ENCODE measurements around the gene PHLDA3.
"Not testable (repeated sequence)": the region's sequence is repeated elsewhere in the genome, so short reads cannot be mapped to it uniquely, and the experiment has no call there.

The PHLDA3 gene

GRCh38 chr1:201493757-201494617, 25.0 kb upstream of the PHLDA3 start:
- Histone ChIP-seq H3K27me3 (no peaks in the 10 kb centered on the region), H3K36me3 (peaks cover 34% of the 10 kb centered on the region), H3K4me1 (ENCODE audit: control insufficient read depth in 1 of 2, insufficient read depth in 1 of 2, low read depth in 1 of 2, low read length in 1 of 2) (peaks cover 19 to 25% of the 10 kb centered on the region in 2 experiments), H3K4me3 (ENCODE audit: low read depth in 1 of 2, low read length in 1 of 2) (no peak overlapping the region), H3K9me3 (no peaks in the 10 kb centered on the region), H3K27ac (no peak overlapping the region)
- TF ChIP-seq CTCF (IDR thresholded peaks at IDR 0.05), result no peak

- H3K27ac ChIP-seq; H3K9me3 ChIP-seq; H3K27me3 ChIP-seq; H3K4me3 ChIP-seq (ENCODE audit: low read depth in 1 of 2, low read length in 1 of 2): not testable (repeated sequence)
- peaks cover 43% of the 10 kb centered on the region for H3K36me3 ChIP-seq
- H3K4me1 ChIP-seq (ENCODE audit: control insufficient read depth in 1 of 2, insufficient read depth in 1 of 2, low read depth in 1 of 2, low read length in 1 of 2), result peaks cover 19 to 26% of the 10 kb centered on the region in 2 experiments
Measured at GRCh38 chr1:201493026-201493656, 24.2 kb upstream of the PHLDA3 start.

GRCh38 chr1:201491896-201492511, 23.0 kb upstream of the PHLDA3 start:
- Histone ChIP-seq H3K4me3 (ENCODE audit: low read depth in 1 of 2, low read length in 1 of 2) (no peak overlapping the region), H3K27me3 (no peaks in the 10 kb centered on the region), H3K4me1 (ENCODE audit: control insufficient read depth in 1 of 2, insufficient read depth in 1 of 2, low read depth in 1 of 2, low read length in 1 of 2) (peaks cover 19 to 26% of the 10 kb centered on the region in 2 experiments), H3K9me3 (no peaks in the 10 kb centered on the region), H3K36me3 (peaks cover 54% of the 10 kb centered on the region), H3K27ac (no peak overlapping the region)
- no peak for TF ChIP-seq CTCF (IDR thresholded peaks at IDR 0.05)

GRCh38 chr1:201490708-201491131, 21.7 kb upstream of the PHLDA3 start:
- Histone ChIP-seq H3K4me1 (ENCODE audit: control insufficient read depth in 1 of 2, insufficient read depth in 1 of 2, low read depth in 1 of 2, low read length in 1 of 2) (peaks cover 19 to 26% of the 10 kb centered on the region in 2 experiments), H3K4me3 (ENCODE audit: low read depth in 1 of 2, low read length in 1 of 2) (no peak overlapping the region), H3K9me3 (no peaks in the 10 kb centered on the region), H3K27ac (no peak overlapping the region), H3K36me3 (peaks cover 57% of the 10 kb centered on the region), H3K27me3 (no peaks in the 10 kb centered on the region)
- TF ChIP-seq CTCF (IDR thresholded peaks at IDR 0.05), result no peak

- Histone ChIP-seq H3K4me1 (ENCODE audit: control insufficient read depth in 1 of 2, insufficient read depth in 1 of 2, low read depth in 1 of 2, low read length in 1 of 2) (peaks cover 19 to 26% of the 10 kb centered on the region in 2 experiments), H3K4me3 (ENCODE audit: low read depth in 1 of 2, low read length in 1 of 2) (no peak overlapping the region), H3K27me3 (no peaks in the 10 kb centered on the region), H3K27ac (peak overlapping the region; percentile 54), H3K36me3 (peaks cover 57% of the 10 kb centered on the region), H3K9me3 (no peaks in the 10 kb centered on the region)
- no peak for TF ChIP-seq CTCF (IDR thresholded peaks at IDR 0.05)
Measured at GRCh38 chr1:201489643-201490261, 20.8 kb upstream of the PHLDA3 start.

All from neutrophil (primary cell).